Panc1 (cell line): ENCODE data around the gene ADK. TPM values are rescaled to one million over a fixed set of nuclear protein-coding genes. Genes with fewer than 3 reads are reported as not detected.
A peak's percentile ranks its signal among the peaks of the same experiment; 100 is the strongest.

Source experiments
- ATAC-seq: fragments of 200-7000 bp; cut with Tn5 transposase; 2 replicates; pipeline ENCODE4 v1.9.1; 2020; ENCODE audit warnings: mild to moderate bottlenecking, moderate library complexity
- BruUV-seq: library from RNA; stranded (reverse); fragments of 400-500 nt; replicated peaks from 2 replicates; lab custom pipeline; 2021; lab: Mats Ljungman, UMichigan
- CTCF ChIA-PET: fragments of 300-600 bp; sonication (Branson Sonifier 250); formaldehyde crosslinking; loops from one replicate; lab custom pipeline; 2022; ENCODE audit warnings: antibody characterized with exemption; lab: Charles Lee
- POLR2A ChIA-PET: fragments of 300-600 bp; sonication (Branson Sonifier 250); formaldehyde crosslinking; loops from one replicate; lab custom pipeline; 2022; ENCODE audit warnings: antibody characterized with exemption; lab: Charles Lee
- DNase-seq: peaks from one replicate; pipeline ENCODE4 v3.0.0-alpha.2; 2010; ENCODE audit warnings: low read depth, low spot score
- H3K27ac ChIP-seq: 2 replicates; pipeline ENCODE4 v1.5.1; 2011; ENCODE audit warnings: mild to moderate bottlenecking, low read length, inconsistent platforms
- H3K27me3 ChIP-seq: fragments of 200-500 bp; sonication (Bioruptor generic); 2 replicates; pipeline ENCODE4 v1.6.0; 2014; ENCODE audit warnings: low read length, inconsistent platforms; ENCODE audit not compliant: control insufficient read depth, insufficient read depth
- H3K36me3 ChIP-seq: fragments of 200-500 bp; sonication (Bioruptor generic); 2 replicates; pipeline ENCODE4 v1.5.1; 2014; ENCODE audit warnings: inconsistent platforms, mild to moderate bottlenecking, low read length, moderate library complexity; ENCODE audit not compliant: control insufficient read depth, insufficient read depth
- H3K4me1 ChIP-seq: 2 replicates; pipeline ENCODE4 v1.5.1; 2011; ENCODE audit warnings: inconsistent platforms, mild to moderate bottlenecking, low read length, moderate library complexity; ENCODE audit not compliant: control insufficient read depth, insufficient read depth
- H3K4me3 ChIP-seq, 2 experiments: 2 replicates each; pipeline ENCODE4 v1.5.1; 2011 to 2012; ENCODE audit warnings: low read depth in 2 of 2, low read length in 2 of 2, mild to moderate bottlenecking in 2 of 2, inconsistent platforms in 1 of 2, moderate library complexity in 1 of 2
- H3K9me3 ChIP-seq: fragments of 200-500 bp; sonication (Bioruptor generic); 2 replicates; pipeline ENCODE4 v1.5.1; 2014; ENCODE audit warnings: low read depth, mild to moderate bottlenecking, inconsistent platforms, low read length, moderate library complexity; ENCODE audit not compliant: control insufficient read depth, insufficient read depth
- POLR2AphosphoS5 ChIP-seq: IDR thresholded peaks from 2 replicates; pipeline ENCODE4 v1.6.1; 2012; ENCODE audit warnings: mild to moderate bottlenecking, low read depth, low read length, moderate library complexity
- REST ChIP-seq, 2 experiments: IDR thresholded peaks; 2 replicates each; pipeline ENCODE4 v1.6.1; 2011 to 2012; ENCODE audit warnings: low read depth in 2 of 2, control low read depth in 1 of 2, low read length in 1 of 2, mild to moderate bottlenecking in 1 of 2, moderate library complexity in 1 of 2; ENCODE audit not compliant: insufficient read depth in 1 of 2
- SIN3A ChIP-seq: IDR thresholded peaks from 2 replicates; pipeline ENCODE4 v1.6.1; 2012; ENCODE audit warnings: low read depth, mild to moderate bottlenecking, low read length, moderate library complexity, borderline replicate concordance; ENCODE audit not compliant: insufficient read depth
- TCF7L2 ChIP-seq: IDR thresholded peaks from 2 replicates; pipeline ENCODE4 v1.6.1; 2011; ENCODE audit warnings: mild to moderate bottlenecking, low read depth, low read length, inconsistent platforms
- in situ Hi-C: cut with HindIII; loops from 2 replicates; pipeline ENCODE4 v1.10.0; 2016; ENCODE audit warnings: low sequenced_read_pairs, low pct_unique_long_range_greater_than_20kb
- intact Hi-C: fragments of 100-400 bp; cut with micrococcal nuclease; formaldehyde crosslinking; loops from one replicate; pipeline ENCODE4 v1.10.0; 2022; ENCODE audit not compliant: unreplicated experiment
- total RNA-seq: library from RNA; stranded (reverse); gene quantifications from one replicate; pipeline ENCODE4 v1.2.1, GENCODE V29; 2021; ENCODE audit not compliant: unreplicated experiment
- TF ChIP-seq, protein P1 (sequence below): fragments of 450-650 bp; IDR thresholded peaks from 2 replicates; pipeline ENCODE4 v1.5.1; 2017; ENCODE audit warnings: mild to moderate bottlenecking

The ADK gene
- total RNA-seq, 1 experiment from 2014 or later = 64.5 TPM

DNA sequence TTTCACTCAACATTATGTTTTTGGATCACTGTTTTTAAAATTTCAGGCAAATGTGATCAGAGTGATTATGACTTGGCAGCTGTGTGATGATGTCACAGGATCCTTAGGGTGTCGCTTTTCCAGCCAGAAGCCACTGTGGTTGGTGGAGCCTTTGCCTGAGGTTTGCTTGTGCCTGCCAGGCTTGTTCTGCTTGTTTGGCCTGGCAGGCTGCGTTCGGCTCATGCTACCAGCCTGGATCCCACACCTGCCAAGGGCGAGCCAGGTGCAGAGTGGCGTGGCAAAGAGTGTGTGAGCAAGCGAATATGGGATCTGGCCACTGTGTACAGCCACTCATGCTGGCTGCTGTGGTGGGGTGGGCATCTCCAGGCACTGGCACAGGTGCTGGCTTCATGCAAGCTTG lies 55.7 kb downstream of the ADK start:
- ChIA-PET POLR2A (no interaction called here), CTCF (no interaction called here)
- no peak for DNase-seq

DNA sequence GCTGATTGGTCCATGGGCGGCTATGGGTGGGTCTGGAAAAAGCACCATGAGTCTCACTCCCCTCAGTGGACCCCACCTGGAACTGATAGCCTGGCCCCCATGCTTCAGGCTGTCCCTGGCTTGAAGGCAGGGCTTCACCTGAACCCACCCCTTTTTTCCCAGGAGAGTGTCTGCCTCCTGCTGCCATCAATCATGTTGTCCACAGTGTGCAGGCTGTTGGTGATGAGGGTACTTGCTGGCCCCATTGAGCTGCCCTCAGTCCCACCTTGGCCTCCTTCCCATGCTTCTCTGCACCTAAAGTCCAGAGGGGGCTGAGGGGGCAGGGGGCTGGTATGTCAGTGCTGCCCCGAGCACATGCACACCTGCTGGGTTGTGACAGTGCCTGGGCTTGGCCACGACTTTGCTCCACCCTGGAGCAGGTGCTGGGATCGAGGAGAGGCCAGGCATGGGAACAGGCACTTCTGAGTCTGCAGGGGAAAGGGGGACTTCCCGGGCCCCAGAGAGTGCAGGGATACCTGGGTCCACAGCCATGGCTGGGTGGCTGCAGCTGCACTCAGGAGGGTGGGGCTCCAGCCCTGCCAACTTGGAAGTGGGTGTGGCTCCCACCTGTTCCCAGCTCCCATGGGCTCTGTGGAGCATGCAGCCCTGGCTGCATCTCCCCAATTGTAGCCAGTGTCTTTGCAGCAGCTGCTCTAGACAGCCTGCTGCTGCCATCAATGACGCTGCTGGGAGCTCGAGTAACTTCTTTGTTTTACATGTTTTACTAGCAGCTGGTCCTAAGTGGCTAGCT lies 56.9 kb downstream of the ADK start:
- Histone ChIP-seq H3K4me3 (no peak overlapping the region), H3K27me3 (no peaks in the 10 kb centered on the region), H3K4me1 (no peaks in the 10 kb centered on the region), H3K27ac (no peak overlapping the region), H3K9me3 (no peaks in the 10 kb centered on the region), H3K36me3 (no peaks in the 10 kb centered on the region)
- no peak for TF ChIP-seq SIN3A
- no peak for TF ChIP-seq TCF7L2
- no peak for TF ChIP-seq POLR2AphosphoS5
- TF ChIP-seq REST (IDR thresholded peaks at IDR 0.05; ENCODE audit: insufficient read depth in 1 of 2, low read depth in 2 of 2, low read length in 1 of 2) = no peak
- TF ChIP-seq, protein P1, sequence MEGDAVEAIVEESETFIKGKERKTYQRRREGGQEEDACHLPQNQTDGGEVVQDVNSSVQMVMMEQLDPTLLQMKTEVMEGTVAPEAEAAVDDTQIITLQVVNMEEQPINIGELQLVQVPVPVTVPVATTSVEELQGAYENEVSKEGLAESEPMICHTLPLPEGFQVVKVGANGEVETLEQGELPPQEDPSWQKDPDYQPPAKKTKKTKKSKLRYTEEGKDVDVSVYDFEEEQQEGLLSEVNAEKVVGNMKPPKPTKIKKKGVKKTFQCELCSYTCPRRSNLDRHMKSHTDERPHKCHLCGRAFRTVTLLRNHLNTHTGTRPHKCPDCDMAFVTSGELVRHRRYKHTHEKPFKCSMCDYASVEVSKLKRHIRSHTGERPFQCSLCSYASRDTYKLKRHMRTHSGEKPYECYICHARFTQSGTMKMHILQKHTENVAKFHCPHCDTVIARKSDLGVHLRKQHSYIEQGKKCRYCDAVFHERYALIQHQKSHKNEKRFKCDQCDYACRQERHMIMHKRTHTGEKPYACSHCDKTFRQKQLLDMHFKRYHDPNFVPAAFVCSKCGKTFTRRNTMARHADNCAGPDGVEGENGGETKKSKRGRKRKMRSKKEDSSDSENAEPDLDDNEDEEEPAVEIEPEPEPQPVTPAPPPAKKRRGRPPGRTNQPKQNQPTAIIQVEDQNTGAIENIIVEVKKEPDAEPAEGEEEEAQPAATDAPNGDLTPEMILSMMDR = no peak
- BruUV-seq = no TSS peak
- intact Hi-C loops = no loop called here
- ChIA-PET CTCF (interaction anchor here (0.5 kb wide), 1 partner anchor 38 kb away, joined by 3 read pairs; no protein-coding TSS in a partner anchor), POLR2A (no interaction called here)
- in situ Hi-C loops = no loop called here
- ATAC-seq (peak; percentile 79), DNase-seq (no peak)

More for the DNA sequence above, 55.7 kb downstream of the ADK start:
- BruUV-seq = no TSS peak
- Histone ChIP-seq H3K36me3 (no peaks in the 10 kb centered on the region), H3K4me3 (no peak overlapping the region), H3K27ac (no peak overlapping the region), H3K9me3 (no peaks in the 10 kb centered on the region), H3K4me1 (no peaks in the 10 kb centered on the region), H3K27me3 (no peaks in the 10 kb centered on the region)
- no peak for TF ChIP-seq REST (IDR thresholded peaks at IDR 0.05; ENCODE audit: insufficient read depth in 1 of 2, low read depth in 2 of 2, low read length in 1 of 2)
- in situ Hi-C loops = no loop called here
- ATAC-seq = peak; percentile 39; the same call in 1 of the 2 replicates
- intact Hi-C loops = no loop called here
